Neural cell (in vitro differentiated cells): Measurements from ENCODE around the gene SERPINB5. TPM values are rescaled to one million over a fixed set of nuclear protein-coding genes. Genes with fewer than 3 reads are reported as not detected.

Experiments used
- H2AFZ ChIP-seq: fragments of 200-600, 300-800 bp; sonication (generic), shearing (Covaris generic); 2 replicates; pipeline ENCODE4 v1.6.0; 2014; ENCODE audit warnings: low read depth, mild to moderate bottlenecking, antibody characterized with exemption, low read length, moderate library complexity
- H3F3A ChIP-seq: fragments of 200-600 bp; shearing (Covaris generic); 2 replicates; pipeline ENCODE4 v1.6.1; 2016; ENCODE audit warnings: mild to moderate bottlenecking, moderate library complexity, mixed read lengths, antibody characterized with exemption, low read length; ENCODE audit not compliant: insufficient read depth, poor library complexity, severe bottlenecking
- H3K27ac ChIP-seq: fragments of 200-600, 300-800 bp; sonication (generic), shearing (Covaris generic); 2 replicates; pipeline ENCODE4 v1.5.1; 2014; ENCODE audit warnings: mild to moderate bottlenecking, low read length, moderate library complexity
- H3K27me3 ChIP-seq: fragments of 300-800, 200-600 bp; sonication (generic), shearing (Covaris generic); 2 replicates; pipeline ENCODE4 v1.6.0; 2014; ENCODE audit warnings: mild to moderate bottlenecking, low read depth, low read length, moderate library complexity; ENCODE audit not compliant: insufficient read depth
- H3K36me3 ChIP-seq: fragments of 300-800, 200-600 bp; sonication (generic), shearing (Covaris generic); 2 replicates; pipeline ENCODE4 v1.5.1; 2014; ENCODE audit warnings: mild to moderate bottlenecking, antibody characterized with exemption, low read length, moderate library complexity; ENCODE audit not compliant: insufficient read depth
- H3K4me2 ChIP-seq: fragments of 300-800, 200-600 bp; sonication (generic), shearing (Covaris generic); 2 replicates; pipeline ENCODE4 v1.6.0; 2014; ENCODE audit warnings: mild to moderate bottlenecking, low read length
- H3K4me3 ChIP-seq: fragments of 300-800, 200-600 bp; sonication (generic), shearing (Covaris generic); 2 replicates; pipeline ENCODE4 v1.5.1; 2014; ENCODE audit warnings: mild to moderate bottlenecking, low read length, moderate library complexity
- H3K79me2 ChIP-seq: fragments of 200-600 bp; shearing (Covaris generic); replicated peaks from 2 replicates; pipeline ENCODE4 v1.6.0; 2014; ENCODE audit warnings: mild to moderate bottlenecking, low read length, moderate library complexity; ENCODE audit not compliant: insufficient read depth
- H3K9ac ChIP-seq: fragments of 300-800, 200-600 bp; sonication (generic), shearing (Covaris generic); 2 replicates; pipeline ENCODE4 v1.6.1; 2016; ENCODE audit warnings: mild to moderate bottlenecking, low read length, mixed read lengths
- H3K9me2 ChIP-seq: fragments of 200-600 bp; shearing (Covaris generic); 2 replicates; pipeline ENCODE4 v1.6.1; 2016; ENCODE audit warnings: mild to moderate bottlenecking, low read length, mixed read lengths; ENCODE audit not compliant: insufficient read depth
- H3K9me3 ChIP-seq: fragments of 200-600, 300-800 bp; sonication (generic), shearing (Covaris generic); 2 replicates; pipeline ENCODE4 v1.6.1; 2016; ENCODE audit warnings: mild to moderate bottlenecking, mixed run types, low read length, moderate library complexity, mixed read lengths
- H4K20me1 ChIP-seq: fragments of 200-600 bp; shearing (Covaris generic); 2 replicates; pipeline ENCODE4 v1.6.1; 2016; ENCODE audit warnings: mild to moderate bottlenecking, mixed run types; ENCODE audit not compliant: insufficient read depth
- EP300 ChIP-seq: fragments of 450-650 bp; conservative IDR thresholded peaks from 2 replicates; pipeline ENCODE4 v1.6.1; 2014; ENCODE audit warnings: antibody characterized with exemption, mild to moderate bottlenecking, moderate library complexity; ENCODE audit not compliant: poor library complexity, severe bottlenecking
- MXI1 ChIP-seq: fragments of 450-650 bp; conservative IDR thresholded peaks from 2 replicates; pipeline ENCODE4 v1.6.1; 2014; ENCODE audit warnings: antibody characterized with exemption, mild to moderate bottlenecking; ENCODE audit not compliant: poor library complexity, severe bottlenecking
- POLR2AphosphoS5 ChIP-seq: IDR thresholded peaks from 2 replicates; pipeline ENCODE4 v1.6.1; 2012
- RAD21 ChIP-seq: fragments of 450-650 bp; conservative IDR thresholded peaks from 2 replicates; pipeline ENCODE4 v1.6.1; 2014; ENCODE audit warnings: antibody characterized with exemption, mild to moderate bottlenecking, moderate library complexity
- SMC3 ChIP-seq: fragments of 450-650 bp; conservative IDR thresholded peaks from 2 replicates; pipeline ENCODE4 v1.6.1; 2014; ENCODE audit warnings: antibody characterized with exemption, mild to moderate bottlenecking, moderate library complexity; ENCODE audit not compliant: poor library complexity
- TAF1 ChIP-seq: IDR thresholded peaks from 2 replicates; pipeline ENCODE4 v1.6.1; 2012; ENCODE audit warnings: low read depth
- polyA plus RNA-seq: library from polyadenylated mRNA; depleted of rRNA; stranded (reverse); fragments of >200 nt; gene quantifications from 2 replicates; pipeline ENCODE4 v1.2.3, GENCODE V29; 2014
- TF ChIP-seq, protein P1 (sequence below): fragments of 450-650 bp; IDR thresholded peaks from 2 replicates; pipeline ENCODE4 v1.5.1; 2014; ENCODE audit warnings: antibody characterized with exemption, mild to moderate bottlenecking, moderate library complexity; ENCODE audit not compliant: poor library complexity, severe bottlenecking
- TF ChIP-seq, protein P2 (sequence below): IDR thresholded peaks from 2 replicates; pipeline ENCODE4 v1.6.1; 2012; ENCODE audit warnings: borderline replicate concordance

SERPINB5 gene
- polyA plus RNA-seq, 1 donor from 2014 or later: not detected

DNA sequence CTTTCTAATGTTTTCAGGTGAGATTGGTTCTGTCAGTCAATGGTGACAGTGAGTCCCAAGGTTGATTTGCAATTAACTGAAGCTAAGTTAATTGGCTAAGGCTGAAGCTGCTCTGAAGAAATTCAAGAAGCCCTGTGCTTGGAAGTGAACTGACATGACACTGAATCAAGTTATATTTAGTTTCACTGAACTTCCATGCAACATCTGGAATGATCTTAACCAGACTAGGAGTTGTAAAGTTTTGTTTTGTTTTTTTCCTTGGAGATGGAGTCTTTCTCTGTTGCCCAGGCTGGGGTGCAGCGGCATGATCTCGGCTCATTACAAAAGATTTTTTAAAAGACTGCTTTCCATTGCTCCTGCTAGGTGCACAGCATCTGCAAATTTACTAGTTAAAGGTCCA lies 11.4 kb downstream of the SERPINB5 start:
- H3K36me3 ChIP-seq: no peaks in the 10 kb centered on the region
- no peaks in the 10 kb centered on the region for H3F3A ChIP-seq
- H3K27me3 ChIP-seq: no peaks in the 10 kb centered on the region
- no peak overlapping the region for H3K4me3 ChIP-seq
- no peaks in the 10 kb centered on the region for H3K79me2 ChIP-seq
- no peak overlapping the region for H3K4me2 ChIP-seq
- no peaks in the 10 kb centered on the region for H3K9me3 ChIP-seq
- H2AFZ ChIP-seq: no peak overlapping the region
- H4K20me1 ChIP-seq: no peaks in the 10 kb centered on the region
- H3K9ac ChIP-seq: no peak overlapping the region
- H3K9me2 ChIP-seq: no peaks in the 10 kb centered on the region
- TF ChIP-seq RAD21: no peak
- no peak for TF ChIP-seq TAF1
- no peak for TF ChIP-seq POLR2AphosphoS5
- TF ChIP-seq MXI1: no peak
- H3K27ac ChIP-seq: no peak overlapping the region

DNA sequence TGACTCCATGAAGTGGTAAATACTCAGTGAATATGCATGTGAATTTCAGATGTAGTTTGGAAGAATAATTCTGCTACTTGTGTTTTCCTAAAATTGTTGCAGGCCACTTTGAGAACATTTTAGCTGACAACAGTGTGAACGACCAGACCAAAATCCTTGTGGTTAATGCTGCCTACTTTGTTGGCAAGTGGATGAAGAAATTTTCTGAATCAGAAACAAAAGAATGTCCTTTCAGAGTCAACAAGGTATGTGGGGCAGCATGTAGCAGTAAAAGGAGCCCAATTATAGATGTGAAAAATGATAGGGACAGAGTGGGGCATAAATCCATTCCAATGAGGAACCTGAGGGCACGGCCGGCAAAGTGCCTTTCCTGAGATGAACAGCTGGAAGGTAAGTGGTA lies 16.1 kb downstream of the SERPINB5 start:
- no peaks in the 10 kb centered on the region for H3K27me3 ChIP-seq
- no peak overlapping the region for H2AFZ ChIP-seq
- no peak overlapping the region for H3K27ac ChIP-seq
- H3K9me3 ChIP-seq: no peaks in the 10 kb centered on the region
- TF ChIP-seq MXI1: no peak
- TF ChIP-seq, protein P1, sequence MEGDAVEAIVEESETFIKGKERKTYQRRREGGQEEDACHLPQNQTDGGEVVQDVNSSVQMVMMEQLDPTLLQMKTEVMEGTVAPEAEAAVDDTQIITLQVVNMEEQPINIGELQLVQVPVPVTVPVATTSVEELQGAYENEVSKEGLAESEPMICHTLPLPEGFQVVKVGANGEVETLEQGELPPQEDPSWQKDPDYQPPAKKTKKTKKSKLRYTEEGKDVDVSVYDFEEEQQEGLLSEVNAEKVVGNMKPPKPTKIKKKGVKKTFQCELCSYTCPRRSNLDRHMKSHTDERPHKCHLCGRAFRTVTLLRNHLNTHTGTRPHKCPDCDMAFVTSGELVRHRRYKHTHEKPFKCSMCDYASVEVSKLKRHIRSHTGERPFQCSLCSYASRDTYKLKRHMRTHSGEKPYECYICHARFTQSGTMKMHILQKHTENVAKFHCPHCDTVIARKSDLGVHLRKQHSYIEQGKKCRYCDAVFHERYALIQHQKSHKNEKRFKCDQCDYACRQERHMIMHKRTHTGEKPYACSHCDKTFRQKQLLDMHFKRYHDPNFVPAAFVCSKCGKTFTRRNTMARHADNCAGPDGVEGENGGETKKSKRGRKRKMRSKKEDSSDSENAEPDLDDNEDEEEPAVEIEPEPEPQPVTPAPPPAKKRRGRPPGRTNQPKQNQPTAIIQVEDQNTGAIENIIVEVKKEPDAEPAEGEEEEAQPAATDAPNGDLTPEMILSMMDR: no peak
- no peak for TF ChIP-seq POLR2AphosphoS5
- TF ChIP-seq, protein P2, sequence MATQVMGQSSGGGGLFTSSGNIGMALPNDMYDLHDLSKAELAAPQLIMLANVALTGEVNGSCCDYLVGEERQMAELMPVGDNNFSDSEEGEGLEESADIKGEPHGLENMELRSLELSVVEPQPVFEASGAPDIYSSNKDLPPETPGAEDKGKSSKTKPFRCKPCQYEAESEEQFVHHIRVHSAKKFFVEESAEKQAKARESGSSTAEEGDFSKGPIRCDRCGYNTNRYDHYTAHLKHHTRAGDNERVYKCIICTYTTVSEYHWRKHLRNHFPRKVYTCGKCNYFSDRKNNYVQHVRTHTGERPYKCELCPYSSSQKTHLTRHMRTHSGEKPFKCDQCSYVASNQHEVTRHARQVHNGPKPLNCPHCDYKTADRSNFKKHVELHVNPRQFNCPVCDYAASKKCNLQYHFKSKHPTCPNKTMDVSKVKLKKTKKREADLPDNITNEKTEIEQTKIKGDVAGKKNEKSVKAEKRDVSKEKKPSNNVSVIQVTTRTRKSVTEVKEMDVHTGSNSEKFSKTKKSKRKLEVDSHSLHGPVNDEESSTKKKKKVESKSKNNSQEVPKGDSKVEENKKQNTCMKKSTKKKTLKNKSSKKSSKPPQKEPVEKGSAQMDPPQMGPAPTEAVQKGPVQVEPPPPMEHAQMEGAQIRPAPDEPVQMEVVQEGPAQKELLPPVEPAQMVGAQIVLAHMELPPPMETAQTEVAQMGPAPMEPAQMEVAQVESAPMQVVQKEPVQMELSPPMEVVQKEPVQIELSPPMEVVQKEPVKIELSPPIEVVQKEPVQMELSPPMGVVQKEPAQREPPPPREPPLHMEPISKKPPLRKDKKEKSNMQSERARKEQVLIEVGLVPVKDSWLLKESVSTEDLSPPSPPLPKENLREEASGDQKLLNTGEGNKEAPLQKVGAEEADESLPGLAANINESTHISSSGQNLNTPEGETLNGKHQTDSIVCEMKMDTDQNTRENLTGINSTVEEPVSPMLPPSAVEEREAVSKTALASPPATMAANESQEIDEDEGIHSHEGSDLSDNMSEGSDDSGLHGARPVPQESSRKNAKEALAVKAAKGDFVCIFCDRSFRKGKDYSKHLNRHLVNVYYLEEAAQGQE: no peak
- TF ChIP-seq EP300: no peak
- no peak overlapping the region for H3K4me3 ChIP-seq
- no peaks in the 10 kb centered on the region for H3K9me2 ChIP-seq
- H3F3A ChIP-seq: no peaks in the 10 kb centered on the region
- H3K36me3 ChIP-seq: no peaks in the 10 kb centered on the region
- no peaks in the 10 kb centered on the region for H3K79me2 ChIP-seq
- H4K20me1 ChIP-seq: no peaks in the 10 kb centered on the region
- H3K4me2 ChIP-seq: no peak overlapping the region
- H3K9ac ChIP-seq: no peak overlapping the region

GRCh38 chr18:63495675-63496074 lies 18.9 kb downstream of the SERPINB5 start:
- TF ChIP-seq, protein P1: no peak
- TF ChIP-seq SMC3: no peak
- no peak for TF ChIP-seq MXI1
- TF ChIP-seq, protein P2: no peak
- TF ChIP-seq EP300: no peak
- no peak for TF ChIP-seq RAD21
- no peaks in the 10 kb centered on the region for H3F3A ChIP-seq

More at GRCh38 chr18:63495675-63496074, 18.9 kb downstream of the SERPINB5 start:
- no peak overlapping the region for H3K4me2 ChIP-seq
- no peaks in the 10 kb centered on the region for H3K79me2 ChIP-seq
- H2AFZ ChIP-seq: no peak overlapping the region
- H3K27ac ChIP-seq: no peak overlapping the region
- no peaks in the 10 kb centered on the region for H3K36me3 ChIP-seq
- no peaks in the 10 kb centered on the region for H3K9me3 ChIP-seq
- H3K9me2 ChIP-seq: no peaks in the 10 kb centered on the region
- no peaks in the 10 kb centered on the region for H4K20me1 ChIP-seq
- H3K27me3 ChIP-seq: no peaks in the 10 kb centered on the region
- no peak overlapping the region for H3K4me3 ChIP-seq
- no peak overlapping the region for H3K9ac ChIP-seq
